ENCODE measurements around the gene GPC3. TPM values are rescaled to one million over a fixed set of nuclear protein-coding genes. Genes with fewer than 3 reads are reported as not detected.
A peak's percentile ranks its signal among the peaks of the same experiment; 100 is the strongest.

Gene GPC3
- total RNA-seq, 2 donors from 2014 or later = 2.7 to 5.2 TPM

GRCh38 chrX:133989993-133990392 is 4.6 kb upstream of the GPC3 start:
- Histone ChIP-seq H3K4me3 (no peak overlapping the region), H3K4me1 (replicated peaks) (no peaks in the 10 kb centered on the region), H3K27ac (no peak overlapping the region), H3K27me3 (replicated peaks; ENCODE audit: insufficient read depth) (no peaks in the 10 kb centered on the region), H3K36me3 (no peaks in the 10 kb centered on the region), H3K9me3 (no peaks in the 10 kb centered on the region)
- TF ChIP-seq POLR2AphosphoS5 (IDR thresholded peaks at IDR 0.05) (no peak), CTCF (IDR thresholded peaks at IDR 0.05) (no peak), POLR2A (IDR thresholded peaks at IDR 0.05) (no peak)
- 88% methylated on average over 1 of the region's 1 CpG for WGBS
- intact Hi-C loops (cut with DNase I) = no loop called here
- no peak for DNase-seq (ENCODE audit: low spot score)

- no peaks in the 10 kb centered on the region for H3K36me3 ChIP-seq
- no peaks in the 10 kb centered on the region for H3K4me1 ChIP-seq (replicated peaks)
- H3K9me3 ChIP-seq = no peaks in the 10 kb centered on the region
- intact Hi-C loops (cut with DNase I) = no loop called here
- DNase-seq (ENCODE audit: low spot score) = no peak
- 48% methylated on average over 6 of the region's 6 CpGs for WGBS
- H3K27ac ChIP-seq = no peak overlapping the region
- H3K27me3 ChIP-seq (replicated peaks; ENCODE audit: insufficient read depth) = no peaks in the 10 kb centered on the region
- TF ChIP-seq POLR2AphosphoS5 (IDR thresholded peaks at IDR 0.05) (no peak), POLR2A (IDR thresholded peaks at IDR 0.05) (no peak), CTCF (IDR thresholded peaks at IDR 0.05) (no peak)
- H3K4me3 ChIP-seq = no peak overlapping the region
These were observed 4.1 kb upstream of the GPC3 start for GRCh38 chrX:133989490-133989889.

- Histone ChIP-seq H3K27me3 (replicated peaks; ENCODE audit: insufficient read depth) (no peaks in the 10 kb centered on the region), H3K27ac (no peak overlapping the region), H3K4me3 (no peak overlapping the region), H3K9me3 (no peaks in the 10 kb centered on the region), H3K36me3 (no peaks in the 10 kb centered on the region), H3K4me1 (replicated peaks) (no peaks in the 10 kb centered on the region)
- no peak for TF ChIP-seq CTCF (IDR thresholded peaks at IDR 0.05)
- TF ChIP-seq POLR2A (IDR thresholded peaks at IDR 0.05) = no peak
- TF ChIP-seq POLR2AphosphoS5 (IDR thresholded peaks at IDR 0.05) = no peak
- no peak for DNase-seq (ENCODE audit: low spot score)
- WGBS = 83% methylated on average over 5 of the region's 5 CpGs
- intact Hi-C loops (cut with DNase I) = no loop called here
These were observed 2.6 kb upstream of the GPC3 start for GRCh38 chrX:133988010-133988409.

GRCh38 chrX:133987188-133987587 is 1.8 kb upstream of the GPC3 start:
- H3K36me3 ChIP-seq = no peaks in the 10 kb centered on the region
- no peak for TF ChIP-seq CTCF (IDR thresholded peaks at IDR 0.05)
- no peak for TF ChIP-seq POLR2A (IDR thresholded peaks at IDR 0.05)
- no peak for TF ChIP-seq POLR2AphosphoS5 (IDR thresholded peaks at IDR 0.05)
- no peaks in the 10 kb centered on the region for H3K27me3 ChIP-seq (replicated peaks; ENCODE audit: insufficient read depth)
- no peak for DNase-seq (ENCODE audit: low spot score)
- intact Hi-C loops (cut with DNase I) = no loop called here
- no peaks in the 10 kb centered on the region for H3K4me1 ChIP-seq (replicated peaks)
- WGBS = 76% methylated on average over 6 of the region's 6 CpGs
- H3K27ac ChIP-seq = no peak overlapping the region
- no peak overlapping the region for H3K4me3 ChIP-seq
- H3K9me3 ChIP-seq = no peaks in the 10 kb centered on the region

GRCh38 chrX:133985967-133986683 is 731 bp upstream of the GPC3 start:
- no peak overlapping the region for H3K27ac ChIP-seq
- H3K4me1 ChIP-seq (replicated peaks) = no peaks in the 10 kb centered on the region
- WGBS = 5% methylated on average over 14 of the region's 14 CpGs
- intact Hi-C loops (cut with DNase I) = no loop called here
- peak overlapping the region; percentile 23 for H3K4me3 ChIP-seq
- H3K36me3 ChIP-seq = no peaks in the 10 kb centered on the region
- no peak for DNase-seq (ENCODE audit: low spot score)
- H3K9me3 ChIP-seq = no peaks in the 10 kb centered on the region
- H3K27me3 ChIP-seq (replicated peaks; ENCODE audit: insufficient read depth) = no peaks in the 10 kb centered on the region
- TF ChIP-seq POLR2A (IDR thresholded peaks at IDR 0.05) = no peak
- TF ChIP-seq POLR2AphosphoS5 (IDR thresholded peaks at IDR 0.05) = no peak
- no peak for TF ChIP-seq CTCF (IDR thresholded peaks at IDR 0.05)
